Peyer's patch (tissue), 4 donors: ENCODE results near the gene FABP7.

Experiments used
- CTCF ChIP-seq, 6 experiments: fragments of 450-650 bp in 4 of 6; fragments of 200-600 bp in 2 of 6; sonication (generic) in 1 of 6; IDR thresholded peaks; one replicate each; pipeline ENCODE4 v1.5.1; 2017 to 2019; ENCODE audit warnings: antibody characterized with exemption in 6 of 6, mild to moderate bottlenecking in 3 of 6, moderate library complexity in 1 of 6
- POLR2A ChIP-seq, 2 donors: fragments of 450-650 bp; IDR thresholded peaks; one replicate each; pipeline ENCODE4 v1.5.1; 2017; ENCODE audit warnings: antibody characterized with exemption in 2 of 2, mild to moderate bottlenecking in 2 of 2, moderate library complexity in 2 of 2

- TF ChIP-seq CTCF (IDR thresholded peaks at IDR 0.05) (no peak), POLR2A (IDR thresholded peaks at IDR 0.05) (no peak)
Measured at GRCh38 chr6:122754191-122754731, 25.3 kb upstream of the FABP7 start.
